GM21737 (cell line): ENCODE results near the gene AKAP9.
A peak's percentile ranks its signal among the peaks of the same experiment; 100 is the strongest.
"Not testable (repeated sequence)": the region's sequence is repeated elsewhere in the genome, so short reads cannot be mapped to it uniquely, and the experiment has no call there.

Source experiments
- ATAC-seq: cut with Tn5 transposase; IDR thresholded peaks from one replicate; pipeline ENCODE4 v1.9.1; 2021; ENCODE audit warnings: mild to moderate bottlenecking, moderate library complexity; ENCODE audit not compliant: unreplicated experiment

Gene AKAP9

GRCh38 chr7:91999631-92000565, 59.2 kb downstream of the AKAP9 start:
- no peak for ATAC-seq

DNA sequence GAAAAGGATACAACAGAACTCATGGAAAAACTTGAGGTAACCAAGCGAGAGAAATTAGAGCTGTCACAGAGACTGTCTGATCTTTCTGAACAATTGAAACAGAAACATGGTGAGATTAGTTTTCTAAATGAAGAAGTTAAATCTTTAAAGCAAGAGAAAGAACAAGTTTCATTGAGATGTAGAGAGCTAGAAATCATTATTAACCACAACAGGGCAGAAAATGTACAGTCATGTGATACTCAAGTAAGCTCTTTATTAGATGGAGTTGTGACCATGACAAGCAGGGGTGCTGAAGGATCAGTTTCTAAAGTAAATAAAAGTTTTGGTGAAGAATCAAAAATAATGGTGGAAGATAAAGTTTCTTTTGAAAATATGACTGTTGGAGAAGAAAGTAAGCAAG, 62.1 kb downstream of the AKAP9 start:
- ATAC-seq: peak; percentile 64

- no peak for ATAC-seq
These were observed 65.4 kb downstream of the AKAP9 start for GRCh38 chr7:92006046-92006445.

DNA sequence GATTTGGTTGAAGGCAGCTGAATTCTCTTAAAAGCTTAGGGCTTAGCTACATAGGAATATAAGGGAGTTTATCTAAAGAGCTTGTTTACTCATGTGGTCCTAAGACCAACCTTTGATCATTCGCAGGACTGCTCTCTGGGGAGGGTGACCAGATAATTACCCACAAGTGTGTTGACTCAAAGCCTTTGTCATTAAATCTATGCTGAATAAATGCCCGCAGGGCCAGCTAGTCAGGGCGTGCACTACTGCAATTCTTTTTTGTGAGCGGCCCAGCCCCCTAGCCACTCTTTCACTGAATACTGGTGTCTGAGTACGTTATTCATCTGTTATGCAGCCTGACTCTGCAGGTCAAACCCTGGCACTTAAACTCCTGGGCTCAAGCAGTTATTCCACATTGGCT, 69.6 kb downstream of the AKAP9 start:
- no peak for ATAC-seq

- no peak for ATAC-seq
These were observed 72.9 kb downstream of the AKAP9 start for GRCh38 chr7:92013611-92014010.

- no peak for ATAC-seq
These were observed 80.0 kb downstream of the AKAP9 start for GRCh38 chr7:92020636-92021035.

DNA sequence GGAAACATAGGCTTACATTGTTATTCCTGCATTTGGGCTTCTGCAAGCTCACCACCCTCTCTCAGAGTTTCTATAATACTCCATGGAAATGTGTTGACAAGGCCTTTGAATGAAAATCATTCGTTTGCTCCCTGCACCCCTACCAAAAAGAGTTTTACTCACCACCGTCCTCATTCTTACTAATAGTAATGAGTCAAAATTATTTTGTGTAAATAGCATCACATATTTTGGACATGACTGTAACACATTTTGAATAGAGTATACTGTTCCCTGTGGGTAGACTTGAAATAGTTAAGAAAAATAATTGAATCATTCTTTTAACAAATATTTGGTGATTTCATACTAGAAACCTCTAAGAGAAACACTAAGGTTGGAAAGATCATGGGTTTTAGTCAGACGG, 84.6 kb downstream of the AKAP9 start:
- ATAC-seq: no peak

- ATAC-seq: not testable (repeated sequence)
These were observed 86.0 kb downstream of the AKAP9 start for GRCh38 chr7:92026635-92027034.

DNA sequence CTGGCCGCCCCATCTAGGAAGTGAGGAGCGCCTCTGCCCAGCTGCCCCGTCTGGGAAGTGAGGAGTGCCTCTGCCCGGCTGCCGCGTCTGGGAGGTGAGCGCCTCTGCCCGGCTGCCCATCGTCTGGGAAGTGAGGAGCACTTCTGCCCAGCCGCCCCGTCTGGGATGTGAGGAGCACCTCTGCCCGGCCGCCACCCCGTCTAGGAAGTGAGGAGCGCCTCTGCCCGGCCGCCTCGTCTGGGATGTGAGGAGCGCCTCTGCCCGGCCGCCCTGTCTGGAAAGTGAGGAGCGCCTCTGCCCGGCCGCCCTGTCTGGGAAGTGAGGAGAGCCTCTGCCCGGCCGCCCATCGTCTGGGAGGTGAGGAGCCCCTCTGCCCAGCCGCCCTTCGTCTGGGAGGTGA, 86.5 kb downstream of the AKAP9 start:
- not testable (repeated sequence) for ATAC-seq

GRCh38 chr7:92028226-92028625, 87.6 kb downstream of the AKAP9 start:
- no peak for ATAC-seq

- ATAC-seq: no peak
These were observed 88.0 kb downstream of the AKAP9 start for GRCh38 chr7:92028686-92029085.

- ATAC-seq: no peak
These were observed 93.5 kb downstream of the AKAP9 start for GRCh38 chr7:92034116-92034515.

DNA sequence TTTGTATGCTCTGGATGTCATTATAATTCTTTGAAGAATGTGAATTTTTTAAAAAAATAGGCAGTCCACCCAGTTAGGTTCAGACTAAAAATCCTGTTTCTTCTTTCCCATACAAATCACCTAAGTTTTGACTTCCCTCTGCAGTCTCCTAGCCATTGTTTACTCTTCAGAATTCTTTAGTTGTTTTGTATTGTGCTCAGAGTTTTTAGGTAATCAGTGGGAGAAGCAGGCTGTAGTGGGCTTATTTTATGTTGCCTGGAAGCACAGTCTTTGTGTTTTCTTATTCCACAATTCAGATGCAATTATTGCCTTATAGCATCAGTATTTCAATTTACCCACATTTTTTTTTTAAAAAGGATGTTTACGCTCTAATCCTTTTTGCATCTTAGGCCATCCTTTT, 94.9 kb downstream of the AKAP9 start:
- ATAC-seq: no peak

GRCh38 chr7:92039900-92040299, 99.2 kb downstream of the AKAP9 start:
- ATAC-seq: no peak

GRCh38 chr7:92042056-92042737, 101.5 kb downstream of the AKAP9 start:
- no peak for ATAC-seq

DNA sequence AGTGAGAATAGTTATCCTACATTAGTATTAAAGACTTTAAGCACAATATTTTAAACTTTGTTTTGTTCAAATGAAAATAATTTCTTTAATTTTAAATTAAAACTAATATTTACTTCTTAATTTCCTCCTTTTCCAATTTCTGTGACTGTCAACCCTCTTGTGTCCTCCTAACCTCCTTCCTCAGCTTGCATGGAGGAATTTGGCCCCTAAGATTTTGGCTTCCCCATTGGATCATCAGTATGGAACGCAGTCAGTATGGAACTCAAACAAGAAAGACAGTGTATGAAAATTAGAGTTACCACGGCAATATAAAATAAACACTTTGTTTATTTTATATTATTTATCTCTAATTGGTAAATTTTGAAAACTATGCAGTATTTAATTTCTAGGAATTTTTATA, 102.4 kb downstream of the AKAP9 start:
- ATAC-seq: no peak

GRCh38 chr7:92043637-92044036, 103.0 kb downstream of the AKAP9 start:
- ATAC-seq: no peak

- ATAC-seq: no peak
These were observed 103.5 kb downstream of the AKAP9 start for GRCh38 chr7:92044148-92044547.

DNA sequence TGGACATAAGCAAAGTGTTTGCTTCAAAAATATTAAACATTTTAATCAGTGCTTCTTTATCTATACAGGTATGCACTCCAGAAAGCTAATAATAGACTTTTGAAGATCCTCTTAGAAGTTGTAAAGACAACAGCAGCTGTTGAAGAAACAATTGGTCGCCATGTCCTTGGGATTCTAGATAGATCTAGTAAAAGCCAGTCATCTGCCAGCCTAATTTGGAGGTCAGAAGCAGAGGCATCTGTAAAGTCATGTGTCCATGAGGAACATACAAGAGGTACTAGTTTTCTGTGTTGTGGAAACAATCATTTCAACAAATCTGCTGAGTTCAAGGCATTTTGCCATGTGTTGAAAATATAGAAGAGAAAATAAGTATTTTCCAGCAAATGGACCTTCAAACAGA, 104.3 kb downstream of the AKAP9 start:
- no peak for ATAC-seq

DNA sequence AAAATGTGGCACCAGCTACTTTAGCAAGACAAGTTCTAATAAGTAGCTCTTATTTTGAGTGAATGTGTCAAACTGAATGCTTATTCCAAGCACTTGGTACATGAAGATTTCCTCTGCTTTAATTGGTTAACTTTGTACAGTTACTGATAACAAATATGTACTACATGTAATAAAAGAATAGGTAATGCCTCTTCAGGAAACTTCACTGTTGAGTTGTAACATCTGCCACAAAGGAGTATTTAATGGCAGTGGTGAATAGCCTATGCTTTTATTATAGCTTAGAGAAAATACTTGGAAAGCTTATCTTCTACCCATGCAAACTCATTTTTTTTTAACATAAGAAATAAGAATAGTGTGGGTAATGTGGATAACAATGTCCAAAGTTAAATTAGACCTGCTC, 111.0 kb downstream of the AKAP9 start:
- no peak for ATAC-seq

DNA sequence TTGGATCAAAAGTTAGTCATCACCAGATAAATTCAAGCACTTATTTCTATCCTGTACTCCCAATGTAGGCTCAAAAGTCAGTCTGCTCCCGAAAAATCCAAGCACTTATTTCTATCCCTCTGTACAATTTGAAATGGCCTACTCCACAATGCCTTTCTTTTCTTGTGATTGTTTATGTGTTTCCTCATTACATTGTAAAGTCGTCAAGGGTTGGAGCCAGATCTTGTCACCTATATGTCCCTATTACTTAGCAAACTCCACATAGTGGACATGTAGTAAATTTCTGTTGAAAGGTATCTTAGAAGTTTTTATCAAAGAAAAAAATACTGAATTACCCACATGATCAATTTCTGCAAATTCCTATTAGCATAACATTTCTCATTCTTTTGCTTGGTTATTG, 111.5 kb downstream of the AKAP9 start:
- no peak for ATAC-seq

DNA sequence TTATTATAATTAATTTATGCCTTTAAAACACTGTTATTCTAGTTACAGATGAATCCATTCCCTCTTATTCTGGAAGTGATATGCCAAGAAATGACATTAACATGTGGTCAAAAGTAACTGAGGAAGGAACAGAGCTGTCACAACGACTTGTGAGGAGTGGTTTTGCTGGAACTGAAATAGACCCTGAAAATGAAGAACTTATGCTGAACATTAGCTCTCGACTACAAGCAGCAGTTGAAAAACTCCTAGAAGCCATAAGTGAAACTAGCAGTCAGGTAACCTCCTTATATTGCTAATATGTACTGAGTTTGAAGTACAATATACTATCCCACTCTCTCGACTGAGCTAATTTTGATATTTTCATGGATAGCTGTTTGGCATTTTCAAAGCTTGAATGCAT, 112.0 kb downstream of the AKAP9 start:
- ATAC-seq: no peak
